B cell (primary cell): ENCODE results near the gene EXOC3L1.

Experiments
- EZH2 ChIP-seq: IDR thresholded peaks from 2 replicates; pipeline ENCODE4 v1.6.1; 2012; ENCODE audit warnings: borderline replicate concordance, low read depth, mild to moderate bottlenecking, moderate library complexity, low read length; ENCODE audit not compliant: insufficient read depth, poor library complexity, severe bottlenecking
- TF ChIP-seq, protein P1 (sequence below): fragments of 200-600 bp; IDR thresholded peaks from one replicate; pipeline ENCODE4 v1.8.0; 2022; ENCODE audit warnings: antibody characterized with exemption, mild to moderate bottlenecking

DNA sequence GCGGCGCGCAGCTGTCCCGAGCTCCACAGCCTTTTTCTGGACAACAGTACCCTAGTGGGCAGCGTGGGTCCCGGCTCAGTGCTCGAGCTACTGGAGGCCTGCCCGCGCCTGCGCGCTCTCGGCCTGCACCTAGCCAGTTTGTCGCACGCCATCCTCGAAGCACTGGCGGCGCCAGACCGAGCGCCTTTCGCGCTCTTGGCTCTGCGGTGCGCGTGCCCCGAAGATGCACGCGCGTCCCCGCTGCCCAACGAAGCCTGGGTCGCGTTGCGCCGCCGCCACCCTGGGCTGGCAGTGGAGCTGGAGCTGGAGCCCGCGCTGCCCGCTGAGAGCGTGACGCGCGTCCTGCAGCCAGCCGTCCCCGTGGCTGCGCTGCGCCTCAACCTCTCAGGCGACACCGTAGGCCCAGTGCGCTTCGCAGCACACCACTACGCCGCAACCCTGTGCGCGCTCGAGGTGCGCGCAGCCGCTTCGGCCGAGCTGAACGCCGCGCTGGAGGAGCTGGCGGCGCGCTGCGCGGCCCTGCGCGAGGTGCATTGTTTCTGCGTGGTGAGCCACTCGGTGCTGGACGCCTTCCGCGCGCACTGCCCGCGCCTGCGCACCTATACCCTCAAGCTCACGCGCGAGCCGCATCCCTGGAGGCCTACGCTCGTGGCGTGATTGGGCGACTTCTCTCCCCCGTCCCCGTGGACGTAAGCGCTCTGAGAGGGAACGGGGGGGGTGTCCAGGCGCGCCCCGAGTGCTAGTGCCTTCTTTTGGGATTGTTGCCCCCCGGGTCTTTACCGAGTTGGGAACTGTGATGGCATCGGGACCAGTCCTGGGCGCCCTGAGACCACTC is 26.6 kb downstream of the EXOC3L1 start:
- TF ChIP-seq, protein P1, sequence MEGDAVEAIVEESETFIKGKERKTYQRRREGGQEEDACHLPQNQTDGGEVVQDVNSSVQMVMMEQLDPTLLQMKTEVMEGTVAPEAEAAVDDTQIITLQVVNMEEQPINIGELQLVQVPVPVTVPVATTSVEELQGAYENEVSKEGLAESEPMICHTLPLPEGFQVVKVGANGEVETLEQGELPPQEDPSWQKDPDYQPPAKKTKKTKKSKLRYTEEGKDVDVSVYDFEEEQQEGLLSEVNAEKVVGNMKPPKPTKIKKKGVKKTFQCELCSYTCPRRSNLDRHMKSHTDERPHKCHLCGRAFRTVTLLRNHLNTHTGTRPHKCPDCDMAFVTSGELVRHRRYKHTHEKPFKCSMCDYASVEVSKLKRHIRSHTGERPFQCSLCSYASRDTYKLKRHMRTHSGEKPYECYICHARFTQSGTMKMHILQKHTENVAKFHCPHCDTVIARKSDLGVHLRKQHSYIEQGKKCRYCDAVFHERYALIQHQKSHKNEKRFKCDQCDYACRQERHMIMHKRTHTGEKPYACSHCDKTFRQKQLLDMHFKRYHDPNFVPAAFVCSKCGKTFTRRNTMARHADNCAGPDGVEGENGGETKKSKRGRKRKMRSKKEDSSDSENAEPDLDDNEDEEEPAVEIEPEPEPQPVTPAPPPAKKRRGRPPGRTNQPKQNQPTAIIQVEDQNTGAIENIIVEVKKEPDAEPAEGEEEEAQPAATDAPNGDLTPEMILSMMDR, result no peak
- no peak for TF ChIP-seq EZH2
